HEK293T (cell line): ENCODE data around the gene PML.

Source experiments
- CTBP1 ChIP-seq: fragments of 450-650 bp; IDR thresholded peaks from 2 replicates; pipeline ENCODE4 v1.6.1; 2016; ENCODE audit warnings: borderline replicate concordance
- ELF4 ChIP-seq: fragments of 450-650 bp; IDR thresholded peaks from 2 replicates; pipeline ENCODE4 v1.6.1; 2017; ENCODE audit warnings: antibody characterized with exemption
- FOXA1 ChIP-seq: fragments of 450-650 bp; IDR thresholded peaks from 2 replicates; pipeline ENCODE4 v1.6.1; 2016; ENCODE audit warnings: mild to moderate bottlenecking
- FOXK2 ChIP-seq: fragments of 450-650 bp; IDR thresholded peaks from 2 replicates; pipeline ENCODE4 v1.6.1; 2016; ENCODE audit warnings: mild to moderate bottlenecking
- FOXM1 ChIP-seq: fragments of 450-650 bp; IDR thresholded peaks from 2 replicates; pipeline ENCODE4 v1.6.1; 2017; ENCODE audit warnings: mild to moderate bottlenecking, borderline replicate concordance
- HDGF ChIP-seq: fragments of 450-650 bp; IDR thresholded peaks from 2 replicates; pipeline ENCODE4 v1.6.1; 2017; ENCODE audit warnings: antibody characterized with exemption, borderline replicate concordance
- L3MBTL2 ChIP-seq: fragments of 450-650 bp; conservative IDR thresholded peaks from 2 replicates; pipeline ENCODE4 v1.6.1; 2016; ENCODE audit warnings: mild to moderate bottlenecking
- LEF1 ChIP-seq: fragments of 450-650 bp; IDR thresholded peaks from 2 replicates; pipeline ENCODE4 v1.6.1; 2017; ENCODE audit warnings: mild to moderate bottlenecking, borderline replicate concordance
- NFRKB ChIP-seq: fragments of 450-650 bp; IDR thresholded peaks from 2 replicates; pipeline ENCODE4 v1.6.1; 2016; ENCODE audit warnings: mild to moderate bottlenecking, moderate library complexity
- SP1 ChIP-seq: fragments of 450-650 bp; IDR thresholded peaks from 2 replicates; pipeline ENCODE4 v1.6.1; 2017
- SUZ12 ChIP-seq: fragments of 450-650 bp; IDR thresholded peaks from 2 replicates; pipeline ENCODE4 v1.6.1; 2016; ENCODE audit warnings: mild to moderate bottlenecking
- TARDBP ChIP-seq: fragments of 450-650 bp; IDR thresholded peaks from 2 replicates; pipeline ENCODE4 v1.6.1; 2016
- ZNF384 ChIP-seq: fragments of 450-650 bp; IDR thresholded peaks from 2 replicates; pipeline ENCODE4 v1.6.1; 2016

GRCh38 chr15:74027688-74028087, 33.2 kb downstream of the PML start:
- TF ChIP-seq L3MBTL2 = no peak
- no peak for TF ChIP-seq FOXM1
- no peak for TF ChIP-seq TARDBP
- TF ChIP-seq FOXA1 = no peak
- no peak for TF ChIP-seq HDGF
- no peak for TF ChIP-seq NFRKB
- TF ChIP-seq SP1 = no peak
- no peak for TF ChIP-seq SUZ12
- no peak for TF ChIP-seq FOXK2
- no peak for TF ChIP-seq LEF1
- TF ChIP-seq CTBP1 = no peak
- TF ChIP-seq ELF4 = no peak
- no peak for TF ChIP-seq ZNF384
